Sigmoid colon (tissue), 3 donors: Measurements from ENCODE around the gene PEPD.

ENCODE experiments used
- CTCF ChIP-seq, 4 experiments: fragments of 450-650 bp in 3 of 4; fragments of 200-600 bp in 1 of 4; IDR thresholded peaks; one replicate each; pipeline ENCODE4 v1.5.1; 2016 to 2019; ENCODE audit warnings: antibody characterized with exemption in 4 of 4, mild to moderate bottlenecking in 3 of 4, moderate library complexity in 2 of 4
- POLR2A ChIP-seq, 2 donors: fragments of 450-650 bp; IDR thresholded peaks; one replicate each; pipeline ENCODE4 v1.6.1; 2016; ENCODE audit warnings: antibody characterized with exemption in 2 of 2, mild to moderate bottlenecking in 2 of 2, moderate library complexity in 2 of 2

- TF ChIP-seq CTCF (IDR thresholded peaks at IDR 0.05) (no peak), POLR2A (IDR thresholded peaks at IDR 0.05) (no peak)
Observed at GRCh38 chr19:33350538-33351309, 170.9 kb downstream of the PEPD start.
